HG02623 (cell line): ENCODE data around the gene MTA3.
"Not testable (repeated sequence)": the region's sequence is repeated elsewhere in the genome, so short reads cannot be mapped to it uniquely, and the experiment has no call there.

Experiments
- ATAC-seq: cut with Tn5 transposase; IDR thresholded peaks from one replicate; pipeline ENCODE4 v1.9.1; 2021; ENCODE audit warnings: moderate library complexity; ENCODE audit not compliant: unreplicated experiment

MTA3 gene

DNA sequence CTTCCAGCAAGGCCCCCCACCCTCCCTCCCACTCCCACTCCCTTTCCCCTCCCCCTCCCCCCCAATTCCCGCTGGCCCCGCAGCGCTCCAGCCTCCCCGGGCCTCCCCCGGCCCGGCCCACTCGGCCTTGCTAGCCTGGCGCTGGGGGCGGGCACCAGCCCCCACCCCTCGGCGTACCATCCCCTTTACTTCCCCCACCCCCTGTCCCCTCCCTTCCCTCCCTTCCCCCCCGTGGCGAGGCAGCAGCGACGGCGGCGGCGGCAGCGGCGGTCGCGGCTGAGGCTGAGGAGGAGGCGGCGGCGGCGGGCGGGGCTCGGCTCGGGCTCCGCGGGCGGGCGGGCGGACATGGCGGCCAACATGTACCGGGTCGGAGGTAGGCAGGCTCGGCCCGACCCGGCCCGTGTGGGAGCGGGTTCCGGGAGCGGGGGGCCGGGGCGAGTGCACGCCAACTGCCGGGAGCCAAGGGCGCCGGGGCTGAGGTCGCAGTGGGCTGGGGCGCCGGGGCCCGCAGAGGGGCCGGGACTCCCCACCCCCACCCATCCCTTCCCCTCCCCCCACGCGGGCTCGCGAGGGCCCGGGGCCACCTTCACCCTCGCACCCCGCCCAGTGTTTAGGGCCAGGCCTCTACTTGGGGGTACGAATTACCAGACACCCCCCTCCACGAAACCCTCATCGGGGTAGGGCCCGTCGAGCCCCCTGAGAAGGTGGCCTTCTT, at the start of gene MTA3:
Gene MTA3 (plus strand): TSS at position 232 of the 715 bp plus-strand sequence. CDS start 114 bp downstream, at position 346.
- ATAC-seq, result no peak

GRCh38 chr2:42519624-42520023, 48.8 kb upstream of the MTA3 start:
- no peak for ATAC-seq

DNA sequence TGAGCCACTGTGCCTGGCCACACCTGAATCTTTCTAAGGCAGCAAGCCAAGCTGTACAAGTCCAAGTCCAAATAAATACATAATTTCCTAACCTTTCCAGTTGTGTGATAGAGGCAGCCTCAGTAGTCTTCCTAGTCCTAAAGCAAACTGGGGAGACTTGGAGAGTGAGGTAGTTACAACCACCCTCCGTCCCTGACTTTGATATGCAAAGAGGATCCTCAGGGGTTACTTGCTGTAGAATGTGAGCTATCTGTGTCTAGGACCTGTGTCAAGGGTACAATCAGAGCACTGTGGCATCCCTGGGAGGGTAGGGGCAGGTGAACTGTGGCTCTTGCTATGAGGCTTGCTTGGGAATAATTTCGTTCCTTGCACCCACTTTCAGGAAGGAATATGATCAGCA, 46.4 kb upstream of the MTA3 start:
- no peak for ATAC-seq

DNA sequence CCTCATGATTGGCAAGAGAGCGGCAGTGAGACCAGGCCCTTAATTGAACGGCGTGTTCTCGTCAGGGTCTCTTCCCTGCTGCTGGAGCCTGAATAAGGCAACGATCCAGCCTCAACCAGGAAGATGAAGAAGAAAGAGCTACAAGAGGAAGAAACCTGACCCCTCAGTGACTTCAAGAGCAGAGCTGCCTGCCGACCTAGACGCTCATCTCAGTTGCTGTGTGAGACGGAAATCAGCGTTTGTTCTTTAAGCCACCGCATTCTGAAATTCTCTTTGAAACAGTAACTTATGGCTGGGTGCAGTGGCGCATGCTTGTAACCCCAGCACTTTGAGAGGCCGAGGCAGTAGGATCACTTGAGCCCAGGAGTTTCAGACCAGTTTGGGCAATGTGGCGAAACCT, 45.1 kb upstream of the MTA3 start:
- ATAC-seq, result no peak

DNA sequence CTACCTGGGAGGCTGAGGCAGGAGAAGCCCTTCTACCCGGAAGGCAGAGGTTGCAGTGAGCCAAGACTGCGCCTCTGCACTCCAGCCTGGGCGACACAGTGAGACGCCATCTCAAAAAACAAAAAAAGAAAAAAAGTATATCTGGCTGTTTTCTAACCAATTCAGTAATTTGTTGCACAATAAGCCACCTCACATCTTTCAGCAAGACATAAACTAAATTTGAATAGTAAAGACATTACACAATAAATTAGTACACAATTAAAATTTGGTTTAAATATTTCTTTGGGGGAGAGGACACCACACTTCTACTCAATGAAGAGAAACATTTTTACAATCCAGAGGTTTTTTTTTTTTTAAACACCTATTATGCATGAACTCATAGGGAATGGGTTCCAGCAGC, 36.0 kb upstream of the MTA3 start:
- ATAC-seq, result no peak

- ATAC-seq, result no peak
Observed at GRCh38 chr2:42537493-42537892, 30.9 kb upstream of the MTA3 start.

- no peak for ATAC-seq
Observed at GRCh38 chr2:42542871-42543270, 25.6 kb upstream of the MTA3 start.

- ATAC-seq, result no peak
Observed at GRCh38 chr2:42545023-42545721, 23.3 kb upstream of the MTA3 start.

GRCh38 chr2:42545841-42546390, 22.5 kb upstream of the MTA3 start:
- no peak for ATAC-seq

DNA sequence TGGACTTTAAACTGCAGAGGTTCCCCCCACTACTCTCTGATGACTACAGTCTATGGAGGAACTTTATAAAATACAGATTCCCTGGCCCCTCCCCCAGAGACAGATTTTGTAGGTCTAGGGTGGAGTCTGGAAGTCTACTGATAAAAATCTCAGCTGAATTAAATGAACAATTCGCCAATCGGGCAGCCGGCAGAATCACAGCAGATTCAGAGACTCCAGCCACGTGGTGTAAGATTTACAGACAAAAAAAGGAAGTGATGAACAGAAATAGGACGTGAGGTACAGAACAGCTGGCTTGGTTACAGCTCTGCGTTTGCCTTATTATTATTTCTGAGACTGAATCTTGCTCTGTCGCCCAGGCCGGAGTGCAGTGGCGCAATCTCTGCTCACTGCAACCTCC, 21.4 kb upstream of the MTA3 start:
- no peak for ATAC-seq

DNA sequence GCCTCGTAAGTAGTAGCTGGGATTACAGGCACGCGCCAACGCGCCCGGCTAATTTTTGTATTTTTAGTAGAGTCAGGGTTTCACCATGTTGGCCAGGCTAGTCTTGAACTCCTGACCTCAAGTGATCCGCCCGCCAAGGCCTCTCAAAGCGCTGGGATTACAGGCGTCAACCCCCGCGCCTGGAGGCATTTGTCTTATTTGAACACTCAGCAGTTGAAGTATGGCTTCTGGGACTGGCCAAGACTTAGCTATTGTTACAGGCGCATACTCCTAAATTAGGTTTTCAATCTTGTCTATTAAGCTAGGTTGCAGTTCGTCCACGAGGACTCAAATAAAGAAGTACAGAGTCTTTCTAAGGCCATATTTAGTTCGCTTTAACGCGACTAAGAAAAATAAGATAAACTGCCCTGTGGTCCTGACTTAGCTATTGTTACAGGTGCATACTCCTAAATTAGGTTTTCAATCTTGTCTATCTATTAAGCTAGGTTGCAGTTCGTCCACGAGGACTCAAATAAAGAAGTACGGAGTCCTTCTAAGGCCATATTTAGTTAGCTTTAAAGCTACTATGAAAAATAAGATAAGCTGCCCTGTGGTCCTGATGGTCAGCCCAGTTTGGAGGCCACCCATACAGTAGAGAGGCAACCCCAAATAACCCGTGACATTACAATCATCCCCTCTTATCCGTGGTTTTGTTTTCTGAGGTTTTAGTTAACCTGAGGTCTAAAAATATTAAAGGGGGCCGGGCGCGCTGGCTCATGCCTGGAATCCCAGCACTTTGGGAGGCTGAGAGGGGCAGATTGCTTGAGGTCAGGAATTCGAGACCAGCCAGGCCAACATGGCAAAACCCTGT, 20.8 kb upstream of the MTA3 start:
- no peak for ATAC-seq

GRCh38 chr2:42550870-42551269, 17.6 kb upstream of the MTA3 start:
- ATAC-seq, result no peak

DNA sequence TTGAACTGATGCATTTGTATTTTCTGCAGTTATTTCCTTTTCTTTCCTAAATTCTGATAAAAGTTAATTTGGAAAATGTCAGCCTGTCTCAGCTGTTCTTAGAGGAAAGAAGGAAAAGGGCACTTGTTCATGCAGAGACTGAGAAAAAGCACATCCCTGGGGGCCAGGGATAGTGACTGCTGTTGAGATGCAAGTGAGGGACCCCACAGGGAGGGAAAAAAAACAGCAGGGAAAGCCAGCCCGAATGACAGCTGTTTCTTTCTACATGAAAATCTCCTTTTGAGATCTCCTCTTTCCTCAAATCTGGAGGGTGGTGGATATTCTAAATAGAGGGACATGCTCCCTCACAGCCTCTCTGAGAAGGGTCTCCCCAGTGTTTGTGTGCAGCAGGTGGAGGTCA, 14.0 kb upstream of the MTA3 start:
- no peak for ATAC-seq

DNA sequence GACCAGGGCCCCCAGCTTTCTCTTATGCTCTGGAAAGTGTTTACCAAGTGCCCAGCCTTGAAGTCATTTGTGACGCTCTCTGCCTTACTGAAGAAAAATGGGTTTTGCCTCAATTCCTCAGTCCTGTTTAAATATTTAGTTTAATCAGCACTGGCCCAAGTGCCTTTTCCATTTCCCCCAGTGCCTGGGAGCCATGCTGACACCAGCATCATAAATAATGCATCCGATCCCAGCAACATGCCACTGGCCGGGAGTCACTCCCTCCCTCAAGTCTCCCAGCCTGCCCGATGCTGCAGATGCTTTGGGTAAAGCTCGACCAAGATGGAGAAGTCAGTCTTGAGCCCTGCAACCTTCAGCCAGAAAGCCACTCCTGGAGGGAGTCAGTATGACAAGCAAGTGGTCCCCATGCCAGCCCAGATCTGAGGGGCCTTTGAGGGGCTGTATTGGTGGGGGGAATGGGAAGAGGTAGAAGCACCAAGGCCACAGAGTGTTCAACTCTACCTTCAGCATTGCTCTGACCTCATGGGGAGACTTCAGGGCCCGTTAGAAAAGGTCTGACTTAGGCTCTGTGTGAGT, 12.0 kb upstream of the MTA3 start:
- ATAC-seq, result no peak

DNA sequence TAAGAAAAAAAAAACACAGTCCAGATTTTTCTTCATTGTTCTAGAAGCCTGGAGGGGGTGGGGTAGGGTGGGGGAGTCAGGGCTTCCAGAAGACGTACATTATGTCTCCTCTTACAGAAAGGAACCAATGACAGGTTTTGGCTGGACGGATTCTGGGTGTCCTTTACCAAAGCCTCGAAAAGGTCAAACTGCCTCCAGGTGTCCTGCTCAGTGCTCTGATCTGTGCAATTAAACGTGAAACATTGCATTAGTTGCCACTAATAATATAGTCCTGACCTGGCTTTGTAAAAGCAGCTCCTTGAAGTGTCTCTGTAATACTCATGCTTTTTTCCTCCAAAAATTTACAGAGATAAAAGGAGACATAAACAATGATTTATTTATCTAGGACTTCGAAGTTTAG, 11.1 kb upstream of the MTA3 start:
- ATAC-seq, result no peak

DNA sequence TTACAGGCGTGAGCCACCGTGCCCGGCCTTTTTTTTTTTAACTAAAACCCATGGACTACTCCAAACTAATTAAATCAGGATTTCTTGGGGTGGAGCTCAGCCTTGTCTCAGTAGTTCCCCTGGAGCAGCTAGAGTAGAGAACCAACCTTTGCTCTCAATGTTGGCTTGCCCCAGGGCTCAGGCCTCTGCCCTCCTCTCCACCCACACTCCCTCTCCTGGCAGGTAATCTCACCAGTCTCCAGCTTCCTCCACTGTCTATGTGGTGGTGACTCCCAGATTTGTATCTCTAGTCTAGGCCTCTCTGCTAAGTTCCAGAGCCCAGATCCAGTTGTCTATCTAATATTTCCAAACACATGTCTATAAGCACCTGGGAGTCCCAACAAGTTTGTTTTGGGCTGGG, 9.6 kb upstream of the MTA3 start:
- ATAC-seq, result no peak

DNA sequence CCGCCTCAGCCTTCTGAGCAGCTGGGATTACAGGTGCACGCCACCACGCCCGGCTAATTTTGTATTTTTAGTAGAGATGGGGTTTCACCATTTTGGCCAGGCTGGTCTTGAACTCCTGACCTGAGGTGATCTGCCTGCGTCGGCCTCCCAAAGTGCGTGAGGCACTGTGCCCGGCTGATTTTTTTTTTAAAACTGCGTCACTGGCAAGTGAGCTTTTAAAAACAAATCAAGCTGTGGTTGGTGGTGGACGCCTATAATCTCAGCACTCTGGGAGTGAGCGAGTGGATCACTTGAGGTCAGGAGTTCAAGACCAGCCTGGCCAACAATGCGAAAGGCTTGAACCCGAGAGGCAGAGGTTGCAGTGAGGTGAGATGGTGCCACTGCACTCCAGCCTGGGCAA, 8.3 kb upstream of the MTA3 start:
- ATAC-seq, result not testable (repeated sequence)

DNA sequence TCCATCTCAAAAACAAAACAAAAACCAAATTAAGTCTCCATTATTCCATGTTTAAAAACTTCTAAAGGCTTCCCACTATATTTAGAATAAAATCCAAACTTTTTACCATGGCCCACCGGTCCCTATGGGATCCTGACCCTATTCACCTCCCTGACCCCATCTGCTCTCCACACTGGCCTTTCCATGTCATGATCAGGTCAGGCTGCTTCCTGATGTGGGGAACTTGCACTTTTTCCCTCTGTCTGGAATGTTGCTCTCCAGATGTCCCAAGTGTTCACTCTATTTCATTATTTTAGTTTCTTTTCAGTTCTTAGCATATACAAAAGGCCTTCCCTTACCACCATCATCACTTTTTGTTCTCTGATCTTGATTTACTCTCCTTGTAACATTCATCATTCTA, 7.5 kb upstream of the MTA3 start:
- ATAC-seq, result no peak

DNA sequence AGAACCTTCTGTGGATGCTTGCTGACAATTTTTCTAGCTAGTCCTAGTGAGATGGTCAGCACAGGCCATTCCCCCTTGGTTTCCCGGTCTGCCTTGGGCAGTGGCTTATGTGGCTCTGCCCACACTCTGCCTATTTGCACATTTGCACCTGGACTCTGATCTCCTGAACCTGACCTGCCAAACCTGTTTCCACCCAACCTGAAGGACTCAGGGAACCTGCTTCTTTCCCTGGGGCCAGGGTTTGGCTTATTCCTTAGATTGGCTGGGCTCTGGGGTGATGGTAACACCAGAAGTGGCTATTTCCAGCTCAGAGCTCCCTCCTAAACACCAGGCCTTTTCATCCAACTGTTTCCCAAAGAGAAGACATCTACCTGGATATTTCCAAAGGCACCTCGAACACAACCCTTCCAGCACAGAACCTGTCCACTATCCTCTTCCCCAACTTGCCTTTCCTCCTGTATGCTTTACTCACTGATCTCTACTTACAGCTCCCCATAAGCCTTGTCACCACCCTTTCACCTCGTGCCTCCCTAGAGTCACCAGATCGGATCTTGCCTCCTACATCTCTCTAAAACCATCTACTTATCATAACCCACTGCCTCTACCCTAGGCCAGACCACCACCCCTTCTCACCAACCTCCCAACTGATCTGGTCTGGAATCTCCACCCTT, 5.8 kb upstream of the MTA3 start:
- ATAC-seq, result no peak

- ATAC-seq, result no peak
Observed at GRCh38 chr2:42566025-42566424, 2.4 kb upstream of the MTA3 start.
